Fibroblast of peridontal ligament (primary cell): ENCODE measurements around the gene ABRACL.

Experiments
- DNase-seq: peaks from one replicate; pipeline ENCODE4 v3.0.0-alpha.2; 2010; ENCODE audit errors: extremely low read depth

The ABRACL gene

GRCh38 chr6:139054001-139054400 is 25.5 kb downstream of the ABRACL start:
- DNase-seq: no peak

GRCh38 chr6:139055709-139056108 is 27.2 kb downstream of the ABRACL start:
- DNase-seq: no peak

GRCh38 chr6:139058029-139058428 is 29.5 kb downstream of the ABRACL start:
- DNase-seq: no peak

GRCh38 chr6:139060332-139060731 is 31.8 kb downstream of the ABRACL start:
- peak; percentile 95 for DNase-seq

GRCh38 chr6:139062932-139063646 is 34.5 kb downstream of the ABRACL start:
- DNase-seq: peak; percentile 93

- DNase-seq: peak; percentile 45
Observed at GRCh38 chr6:139064981-139065665, 36.6 kb downstream of the ABRACL start.

- no peak for DNase-seq
Observed at GRCh38 chr6:139066080-139066479, 37.5 kb downstream of the ABRACL start.

- no peak for DNase-seq
Observed at GRCh38 chr6:139068846-139069245, 40.3 kb downstream of the ABRACL start.

GRCh38 chr6:139073118-139073517 is 44.6 kb downstream of the ABRACL start:
- DNase-seq: no peak

- no peak for DNase-seq
Observed at GRCh38 chr6:139079018-139079417, 50.5 kb downstream of the ABRACL start.

- no peak for DNase-seq
Observed at GRCh38 chr6:139080255-139080920, 51.8 kb downstream of the ABRACL start.

- DNase-seq: no peak
Observed at GRCh38 chr6:139081471-139081870, 52.9 kb downstream of the ABRACL start.

GRCh38 chr6:139082370-139082769 is 53.8 kb downstream of the ABRACL start:
- DNase-seq: no peak

GRCh38 chr6:139091826-139092225 is 63.3 kb downstream of the ABRACL start:
- peak; percentile 14 for DNase-seq
